DMS53 treated with DMSO at 0.1 percent for 48 hours (cell line): ENCODE results near the gene OSBPL10.
"Not testable (repeated sequence)": the region's sequence is repeated elsewhere in the genome, so short reads cannot be mapped to it uniquely, and the experiment has no call there.

Experiments
- DNase-seq: peaks from one replicate; lab custom pipeline; 2025; ENCODE audit not compliant: unreplicated experiment; lab: John Stamatoyannopoulos, UW

Gene OSBPL10

DNA sequence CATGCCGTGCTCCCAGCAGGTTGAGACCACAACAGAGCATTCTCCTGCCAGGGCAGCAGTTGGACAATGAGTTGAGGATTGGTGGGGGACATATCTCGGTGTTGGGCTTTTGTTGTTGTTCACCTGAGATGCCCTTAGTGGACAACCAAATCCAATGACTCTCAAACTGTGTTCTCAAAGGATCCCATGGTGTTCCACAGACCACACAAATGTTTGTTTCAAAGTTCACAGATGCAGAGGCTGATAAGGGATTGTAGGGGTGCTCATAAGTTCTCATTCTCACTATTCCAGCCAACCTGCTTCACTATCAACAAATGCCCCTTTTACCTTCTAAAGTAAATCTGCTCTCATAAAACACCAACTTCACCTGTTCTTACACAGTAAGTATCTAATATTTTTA lies 159.9 kb downstream of the OSBPL10 start:
- no peak for DNase-seq

DNA sequence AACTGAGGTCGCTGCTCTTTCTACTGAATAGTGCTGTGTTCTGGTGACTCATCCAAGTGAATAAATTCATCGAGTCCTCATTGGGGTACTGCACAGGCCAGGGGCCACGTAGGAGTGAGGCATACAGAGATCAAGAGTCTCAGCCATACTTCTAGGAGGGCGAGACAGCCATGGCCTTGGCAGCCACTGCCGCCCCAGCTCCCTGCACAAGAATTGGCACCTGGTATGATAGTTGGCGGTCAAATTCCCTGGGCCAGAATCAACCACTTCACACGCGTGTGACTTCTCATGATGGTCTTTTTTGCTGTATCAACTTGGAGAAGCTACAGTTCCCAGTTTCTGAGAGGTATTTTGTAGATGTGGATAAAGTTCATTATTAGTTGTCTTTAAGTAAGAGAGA lies 161.6 kb downstream of the OSBPL10 start:
- DNase-seq, result no peak

DNA sequence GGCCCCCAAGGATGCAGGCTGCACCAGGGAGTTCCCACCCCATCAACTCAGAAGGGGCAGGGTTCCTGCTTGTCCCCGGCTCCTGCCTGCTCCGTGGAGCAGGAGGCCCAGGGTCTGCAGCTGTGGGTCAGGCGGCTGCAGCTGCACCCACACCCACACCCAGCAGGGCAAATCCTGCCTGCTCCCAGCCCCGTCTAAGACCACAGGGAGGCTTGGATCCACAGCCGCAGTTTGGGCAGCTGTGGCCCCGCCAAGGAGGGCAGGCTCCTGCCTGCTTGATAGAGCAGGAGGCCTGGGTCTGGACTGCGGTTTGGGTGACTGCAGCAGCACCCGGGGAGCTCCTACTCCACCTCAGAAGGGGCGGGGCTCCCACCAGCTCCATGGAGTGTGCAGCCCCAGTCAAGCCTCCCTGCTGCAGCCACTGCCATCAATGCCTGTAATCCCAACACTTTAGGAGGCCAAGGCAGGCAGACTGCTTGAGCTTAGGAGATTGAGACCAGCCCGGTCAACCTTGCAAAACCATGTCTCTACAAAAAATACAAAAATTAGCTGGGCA lies 163.6 kb downstream of the OSBPL10 start:
- DNase-seq, result no peak

DNA sequence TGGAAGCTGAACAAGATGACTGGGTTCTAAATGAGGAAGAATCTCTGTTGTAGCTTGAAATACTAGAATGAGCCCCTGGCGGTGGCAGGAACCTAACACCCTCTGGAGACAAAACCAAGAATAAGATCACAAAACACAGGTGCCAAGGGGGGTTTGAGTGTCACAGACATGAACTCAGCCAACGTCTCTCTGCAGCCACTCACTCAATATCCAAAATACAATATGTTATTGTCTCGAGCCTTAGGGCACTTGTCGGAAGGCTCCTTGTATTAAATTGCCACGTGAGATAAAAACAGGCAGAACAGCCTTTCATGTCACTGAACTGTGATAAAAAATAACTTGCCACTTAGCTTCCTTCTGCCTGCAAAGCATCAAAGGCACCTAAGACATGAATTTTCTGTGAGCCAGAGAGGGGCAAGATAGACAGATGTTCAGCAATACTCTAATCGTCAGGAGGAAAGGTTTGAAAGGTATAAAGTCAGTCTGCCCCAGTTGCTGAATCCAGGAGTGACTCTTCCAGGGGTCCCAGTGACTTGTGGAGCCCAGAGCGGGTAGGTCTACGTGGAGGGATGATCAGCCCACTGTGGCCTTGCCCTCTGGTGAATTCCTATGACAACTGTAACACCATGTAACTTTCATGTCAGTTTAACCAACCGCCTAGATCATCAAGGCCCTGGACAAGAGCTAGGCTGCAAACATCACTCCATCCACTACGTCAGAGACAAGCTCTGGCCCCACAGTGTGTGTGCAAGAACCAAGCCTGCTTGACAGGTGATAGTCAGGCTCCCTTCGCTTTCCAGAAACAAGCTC lies 165.2 kb downstream of the OSBPL10 start:
- no peak for DNase-seq

DNA sequence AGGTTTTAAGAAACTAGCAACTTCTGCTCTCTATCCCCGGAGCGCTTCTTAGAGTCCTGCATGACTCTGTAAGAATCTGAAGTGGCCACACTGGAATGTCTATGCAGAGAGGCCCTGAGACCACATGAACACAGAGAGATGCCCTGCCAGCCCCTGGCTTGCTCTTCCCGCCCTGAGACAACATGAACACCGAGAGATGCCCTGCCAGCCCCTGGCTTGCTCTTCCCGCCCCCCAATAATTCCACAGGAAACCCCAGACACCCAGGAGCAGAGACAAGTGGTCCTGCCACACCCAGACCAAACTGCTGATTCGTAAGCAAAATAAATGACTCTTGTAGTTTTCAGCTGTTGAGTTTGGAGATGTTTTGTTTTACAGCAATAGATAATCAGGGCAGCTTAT lies 166.1 kb downstream of the OSBPL10 start:
- no peak for DNase-seq

DNA sequence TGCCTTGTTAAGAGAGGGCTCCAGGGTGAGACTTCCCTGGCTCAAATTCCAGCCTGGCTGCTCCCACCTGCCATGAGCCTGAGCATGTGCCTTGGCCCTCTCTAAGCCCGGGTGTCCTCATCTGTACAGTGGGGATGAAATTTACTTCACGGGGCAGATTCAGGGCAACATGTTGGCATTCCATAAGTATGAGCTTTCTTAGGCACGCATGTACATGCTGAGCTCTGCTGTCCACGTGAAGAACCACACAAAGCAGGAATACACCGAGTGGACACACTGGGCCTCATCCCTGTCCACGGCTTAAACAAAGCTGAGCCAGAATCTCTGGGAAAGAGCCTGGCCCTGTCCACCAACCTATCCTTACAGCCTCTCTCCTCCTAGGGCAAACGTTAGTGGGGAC lies 167.4 kb downstream of the OSBPL10 start:
- DNase-seq, result no peak

DNA sequence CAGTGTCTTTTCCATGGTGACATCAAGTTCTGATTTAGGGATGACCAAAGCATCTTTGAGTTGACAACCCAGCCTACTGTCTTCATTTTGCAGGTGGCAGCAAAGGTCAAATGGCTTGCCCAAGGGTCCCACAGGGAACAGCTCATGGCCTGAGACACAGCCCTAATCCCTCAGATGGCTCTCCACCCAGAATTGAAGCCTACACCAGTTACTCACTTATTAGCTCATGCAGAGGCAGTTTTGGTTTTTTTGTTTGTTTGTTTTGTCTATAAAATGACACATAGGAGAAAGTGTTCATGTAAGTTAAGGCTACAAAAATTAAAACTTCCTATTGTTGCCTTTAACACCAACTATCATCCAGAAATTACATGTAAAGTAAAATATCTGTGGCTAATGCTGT lies 167.9 kb downstream of the OSBPL10 start:
- DNase-seq, result no peak

DNA sequence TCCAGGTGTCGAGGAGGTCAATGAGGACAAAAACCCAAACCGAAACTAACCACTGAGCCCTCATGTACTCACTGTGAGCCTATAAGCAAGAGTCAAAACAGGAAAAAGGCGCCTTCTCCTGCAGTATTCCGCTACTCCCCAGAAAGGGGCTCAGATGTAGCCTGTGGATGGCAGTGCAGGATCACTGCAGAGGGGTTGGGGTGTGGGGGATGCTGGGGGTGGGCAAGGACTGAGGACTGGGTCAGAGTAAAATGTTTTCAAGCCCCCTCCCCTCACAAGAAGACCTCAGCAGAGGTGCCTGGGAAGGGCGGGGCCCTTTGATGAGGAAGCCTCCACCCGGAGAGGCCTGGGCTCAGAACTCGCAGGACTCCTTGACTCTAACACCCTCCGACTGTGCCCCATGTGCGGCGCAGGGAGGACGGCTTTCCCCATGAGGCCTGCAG lies 170.1 kb downstream of the OSBPL10 start:
- DNase-seq, result no peak

DNA sequence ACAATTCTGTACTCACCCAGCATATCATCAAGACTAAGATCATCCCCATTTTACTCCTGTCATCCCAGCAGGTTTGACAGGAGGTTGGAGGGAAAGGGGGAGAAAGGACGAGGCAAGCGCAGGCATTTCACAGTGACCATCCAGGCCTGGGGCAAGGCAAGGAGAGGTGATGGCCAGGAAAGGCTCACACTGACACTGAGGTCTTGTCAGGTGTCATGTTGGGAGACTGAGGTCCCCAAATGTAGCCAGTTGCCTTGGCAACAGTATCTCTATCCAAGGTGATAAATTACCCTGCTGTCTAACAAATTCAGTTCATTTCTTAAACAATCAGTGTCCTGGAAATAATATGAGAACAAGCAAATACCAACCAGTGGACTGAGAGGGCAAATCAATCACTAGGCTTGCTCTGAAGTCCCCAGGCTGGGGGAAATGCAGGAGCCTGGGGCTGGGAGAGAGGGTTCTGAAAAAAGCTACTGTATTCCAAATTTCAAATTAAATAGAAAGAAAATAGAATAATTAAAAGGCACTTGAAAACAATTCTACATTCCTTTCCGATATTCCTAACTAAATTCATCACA lies 172.8 kb downstream of the OSBPL10 start:
- no peak for DNase-seq

DNA sequence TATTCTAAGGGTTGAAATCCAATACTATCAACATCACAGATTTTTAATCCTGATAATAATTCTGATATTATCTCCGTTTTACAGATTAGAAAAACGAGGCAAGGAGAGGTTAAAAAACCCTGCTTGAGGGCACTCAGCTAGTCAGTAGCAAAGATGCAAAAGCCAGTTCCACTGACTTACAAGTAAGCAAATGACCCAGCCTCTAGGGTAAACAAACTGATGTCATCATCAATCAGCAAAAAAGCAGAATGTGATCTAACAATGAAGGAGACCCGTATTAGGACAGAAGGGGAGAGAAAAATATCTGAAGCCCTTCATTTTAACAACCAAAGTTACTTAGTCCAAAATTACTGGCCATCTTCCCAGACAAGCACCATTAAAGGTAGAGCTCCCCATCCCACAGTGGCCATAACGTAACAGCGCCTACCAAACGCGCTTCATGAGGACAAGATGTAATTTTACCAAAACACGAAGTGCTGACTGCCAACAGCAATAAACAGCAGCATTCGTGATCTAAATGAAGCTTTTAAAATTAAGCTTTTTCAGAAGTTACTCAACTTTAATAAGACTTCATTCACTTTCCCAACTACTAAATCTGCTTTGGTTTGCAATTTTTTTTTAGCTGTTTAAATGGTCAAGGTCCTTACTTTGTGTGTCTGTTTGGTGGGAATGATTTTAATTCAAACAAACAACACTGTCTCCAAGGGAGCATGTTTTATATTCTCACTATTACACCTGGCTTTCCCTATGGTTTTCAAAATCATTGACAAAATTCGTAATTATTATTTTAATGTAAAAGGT lies 176.6 kb downstream of the OSBPL10 start:
- DNase-seq, result no peak

DNA sequence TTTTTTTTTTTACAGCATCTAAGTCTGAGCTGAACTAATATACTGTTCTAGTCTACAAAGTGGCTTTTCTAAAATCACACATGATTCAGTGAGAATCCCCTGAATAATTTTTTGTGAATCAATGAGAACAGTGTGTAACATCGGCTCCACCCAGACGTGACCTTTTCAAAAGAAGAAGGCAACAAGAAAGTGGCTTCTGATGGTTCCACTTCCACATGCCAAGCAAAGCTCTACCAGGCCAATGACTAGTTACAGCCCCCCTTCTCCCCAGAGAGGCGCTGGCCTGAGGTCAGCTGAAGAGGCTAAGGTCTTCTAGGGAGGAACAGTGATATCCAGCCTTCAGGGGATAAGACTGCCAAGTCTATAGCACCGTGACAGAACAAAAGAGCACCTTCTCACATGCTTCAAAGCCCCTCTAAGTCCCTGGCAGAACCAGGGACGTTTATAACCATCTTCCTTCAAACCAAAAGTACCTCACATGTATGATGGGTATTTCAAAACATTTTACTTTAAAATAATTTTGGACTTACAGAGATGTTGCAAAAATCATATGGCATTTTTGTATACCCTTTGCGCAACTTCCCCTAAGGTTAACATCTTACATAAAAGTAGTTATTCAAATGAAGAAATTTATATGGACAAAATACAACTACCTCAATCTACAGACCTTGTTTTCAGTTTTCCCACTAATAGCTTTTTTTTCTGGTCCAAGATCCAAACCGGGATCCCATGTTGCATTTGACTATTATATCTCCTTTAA lies 177.9 kb downstream of the OSBPL10 start:
- DNase-seq, result no peak

DNA sequence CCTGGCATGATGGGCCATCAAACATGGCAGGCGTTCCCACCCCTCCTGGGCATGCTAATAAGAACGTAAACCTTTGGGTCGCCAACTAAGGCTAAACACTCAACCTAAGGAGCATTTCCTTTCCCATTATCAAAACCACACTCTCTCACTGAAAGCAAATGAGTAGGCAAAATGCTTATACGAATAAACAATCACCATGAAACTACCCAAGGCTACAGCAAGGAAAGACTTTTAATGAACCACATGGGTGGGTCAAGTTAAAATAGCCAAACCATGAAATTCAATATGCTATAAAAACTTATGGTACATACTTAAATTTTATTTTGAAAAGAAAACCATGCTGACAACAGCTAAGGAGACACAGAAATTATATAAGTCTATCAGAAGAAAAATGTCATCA lies 180.6 kb downstream of the OSBPL10 start:
- no peak for DNase-seq

DNA sequence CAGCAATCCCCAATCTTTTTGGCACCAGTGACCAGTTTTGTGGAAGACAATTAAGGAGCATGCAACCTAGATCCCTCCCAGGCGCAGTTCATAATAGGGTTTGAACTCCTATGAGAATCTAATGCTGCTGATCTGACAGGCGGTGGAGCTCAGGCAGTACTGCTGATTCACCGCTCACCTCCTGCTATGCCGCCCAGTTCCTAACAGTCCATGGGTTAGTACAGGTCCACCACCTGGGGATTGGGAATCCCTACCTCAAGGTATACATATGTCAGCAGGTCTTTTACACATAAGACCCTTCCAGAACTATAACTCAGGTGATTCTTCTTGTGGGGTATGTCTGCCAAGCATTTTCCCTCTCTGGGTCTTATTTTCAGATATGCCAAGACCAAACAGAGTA lies 182.2 kb downstream of the OSBPL10 start:
- DNase-seq, result no peak

DNA sequence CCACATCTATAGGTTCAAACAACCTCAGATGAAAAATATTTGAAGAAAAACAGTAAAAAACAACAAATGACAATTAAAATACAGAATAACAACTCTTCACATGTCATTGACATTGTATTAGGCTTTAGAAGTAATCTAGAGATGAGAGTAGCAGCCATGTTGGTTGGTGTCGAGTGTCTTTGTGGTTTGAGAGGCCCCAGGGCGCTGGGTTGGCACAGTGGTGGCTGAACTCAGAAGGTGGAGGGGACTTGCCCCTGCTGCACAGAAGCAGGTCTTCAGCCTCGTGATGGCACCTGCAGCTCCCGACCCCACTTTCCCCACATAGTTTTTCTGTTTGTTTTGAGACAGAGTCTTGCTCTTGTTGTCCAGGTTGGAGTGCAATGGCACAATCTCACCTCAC lies 187.2 kb downstream of the OSBPL10 start:
- no peak for DNase-seq

DNA sequence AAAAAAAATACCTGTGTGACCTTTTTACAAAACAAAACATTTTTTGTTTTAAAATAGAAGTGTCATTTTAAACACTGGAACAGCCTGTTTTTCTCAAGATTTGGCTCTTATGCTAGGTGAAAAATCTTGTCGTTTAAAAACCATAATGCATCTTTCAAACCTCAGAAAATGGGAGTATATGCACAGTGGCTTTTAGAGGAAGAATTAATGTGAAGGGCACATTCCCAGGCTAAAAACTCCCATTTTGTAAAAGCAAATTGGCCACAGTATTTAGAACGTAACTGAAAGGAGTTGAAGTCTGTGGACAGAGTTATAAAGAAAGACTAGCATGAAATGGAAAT lies 190.0 kb downstream of the OSBPL10 start:
- DNase-seq, result no peak

DNA sequence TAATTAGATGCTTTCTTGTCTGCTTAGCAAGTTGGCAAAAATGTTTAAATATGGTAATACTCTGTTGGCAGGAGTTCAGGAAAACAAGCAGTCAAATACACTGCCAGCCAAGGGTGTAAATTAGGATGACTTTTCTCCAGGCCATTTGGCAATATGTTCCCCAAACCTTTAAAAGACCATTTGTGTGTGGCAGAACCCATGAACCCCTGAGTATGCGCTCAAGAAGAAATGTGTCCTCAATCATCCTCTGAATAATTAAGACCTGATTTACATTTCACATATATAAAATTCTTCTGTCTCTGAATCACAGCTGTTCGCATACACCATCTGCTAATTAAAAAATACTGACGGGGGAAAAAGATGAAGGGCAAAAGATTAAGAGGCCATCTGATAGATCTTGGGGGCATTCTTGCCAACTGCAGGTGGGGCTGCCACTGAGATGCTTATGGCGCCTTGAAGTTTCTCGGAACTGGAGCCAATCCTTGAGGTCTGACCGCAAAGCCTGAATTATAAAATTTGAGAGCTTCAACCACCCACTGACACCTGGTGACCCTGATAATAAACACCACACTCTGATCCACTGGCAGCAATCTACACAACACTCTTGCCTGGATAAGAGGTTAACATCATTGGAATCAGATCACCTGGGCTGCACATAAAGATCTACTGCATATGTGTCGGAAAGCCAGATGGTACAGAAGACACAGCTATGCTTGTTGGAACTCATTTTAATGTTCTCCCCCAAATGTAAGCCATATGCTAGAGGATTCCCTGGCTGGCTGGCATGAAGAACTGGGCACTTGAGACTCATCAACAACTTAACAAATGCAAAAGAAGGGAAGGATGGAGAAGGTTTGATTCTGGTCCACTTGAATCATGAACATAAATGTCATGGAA lies 190.6 kb downstream of the OSBPL10 start:
- no peak for DNase-seq

DNA sequence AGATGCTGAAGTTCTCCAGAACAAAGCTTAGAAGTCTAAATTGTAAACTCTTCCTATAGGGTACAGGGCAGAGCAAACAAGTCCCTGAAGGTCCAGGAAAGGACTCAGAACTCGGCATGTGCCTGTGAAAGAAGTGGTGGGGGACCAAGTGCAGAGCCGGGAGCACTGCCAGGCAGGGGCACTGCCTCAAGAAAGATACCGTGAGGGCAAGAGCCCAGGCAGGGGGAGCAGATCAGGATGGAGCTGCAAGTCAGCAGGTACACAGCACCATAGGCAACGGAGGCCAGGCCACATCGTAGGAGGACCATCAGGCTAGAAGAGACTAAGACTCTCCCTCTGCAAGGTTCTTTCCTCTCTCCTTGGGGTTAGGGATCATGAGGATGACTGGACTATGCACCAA lies 191.6 kb downstream of the OSBPL10 start:
- no peak for DNase-seq

DNA sequence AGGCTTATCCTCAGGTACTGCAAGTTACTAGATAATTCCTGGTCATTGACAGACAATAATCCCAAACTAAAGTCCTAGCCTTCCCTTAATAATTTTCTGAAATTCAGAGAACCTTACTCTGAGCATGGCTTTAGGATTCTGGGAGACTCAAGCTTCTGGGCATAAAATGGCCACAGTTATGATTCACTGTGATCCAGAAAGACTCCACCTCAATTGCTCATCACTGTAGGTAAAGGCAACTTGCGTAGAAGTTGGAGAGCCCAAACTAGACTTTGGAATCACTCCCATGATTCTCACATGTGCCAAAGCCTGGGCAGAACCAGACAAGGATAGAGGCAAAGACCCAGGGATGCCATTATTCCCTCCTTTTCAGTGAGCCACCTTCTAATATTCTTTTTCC lies 195.3 kb downstream of the OSBPL10 start:
- no peak for DNase-seq

DNA sequence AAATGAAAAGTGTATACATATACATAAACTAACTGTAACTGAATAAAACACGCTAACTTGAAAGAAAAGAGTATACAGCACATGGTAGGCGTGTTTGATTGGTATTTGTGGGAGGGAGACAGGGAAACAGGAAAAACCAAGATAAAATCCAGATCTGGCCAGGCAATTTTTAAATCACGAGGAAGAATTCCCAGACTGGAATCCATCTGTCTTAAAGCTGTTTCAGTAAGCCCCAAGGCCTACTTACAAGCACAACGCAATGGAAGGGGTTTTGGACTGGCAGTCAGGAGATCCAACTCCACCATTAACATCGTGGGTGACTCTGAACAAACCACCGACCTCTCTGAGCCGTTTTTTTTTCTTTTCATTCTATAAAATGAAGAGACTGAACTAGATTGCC lies 195.8 kb downstream of the OSBPL10 start:
- no peak for DNase-seq

DNA sequence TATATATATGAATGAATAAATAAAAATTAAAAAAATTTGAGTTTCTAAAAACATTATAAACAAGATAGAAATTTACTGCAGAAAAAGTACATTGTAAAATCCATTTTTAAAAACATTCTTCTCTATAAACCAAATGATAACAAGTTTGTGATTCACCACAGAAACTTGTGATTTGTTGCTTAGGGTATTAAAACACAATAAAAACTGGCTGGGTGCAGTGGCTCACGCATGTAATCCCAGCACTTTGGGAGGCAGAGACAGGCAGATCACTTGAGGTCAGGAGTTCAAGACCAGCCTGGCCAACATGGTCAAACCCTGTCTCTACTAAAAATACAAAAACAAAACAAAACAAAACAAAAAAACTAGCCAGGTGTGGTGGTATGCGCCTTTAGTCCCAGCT lies 197.2 kb downstream of the OSBPL10 start:
- DNase-seq, result not testable (repeated sequence)
